Measurements from ENCODE around the gene MT1F.

The MT1F gene

GRCh38 chr16:56682703-56683397 is 25.1 kb downstream of the MT1F start:
- H3K27ac ChIP-seq: no peak overlapping the region
- H3K36me3 ChIP-seq: no peaks in the 10 kb centered on the region
- H3K9me3 ChIP-seq: no peaks in the 10 kb centered on the region
- H3K4me3 ChIP-seq (ENCODE audit: low read depth in 1 of 2, low read length in 1 of 2): peak overlapping the region; percentile 56 to 63
- peaks cover 19 to 34% of the 10 kb centered on the region in 2 experiments for H3K4me1 ChIP-seq (ENCODE audit: control insufficient read depth in 1 of 2, insufficient read depth in 1 of 2, low read depth in 1 of 2, low read length in 1 of 2)
- TF ChIP-seq CTCF (IDR thresholded peaks at IDR 0.05): no peak
- H3K27me3 ChIP-seq: peaks cover 38% of the 10 kb centered on the region

- H3K27me3 ChIP-seq: peaks cover 33% of the 10 kb centered on the region
- no peak overlapping the region for H3K27ac ChIP-seq
- TF ChIP-seq CTCF (IDR thresholded peaks at IDR 0.05): no peak
Measured at GRCh38 chr16:56683424-56684172, 25.8 kb downstream of the MT1F start.

GRCh38 chr16:56684256-56684925 is 26.6 kb downstream of the MT1F start:
- Histone ChIP-seq H3K27me3 (peaks cover 31% of the 10 kb centered on the region), H3K36me3 (no peaks in the 10 kb centered on the region), H3K9me3 (no peaks in the 10 kb centered on the region), H3K4me1 (ENCODE audit: control insufficient read depth in 1 of 2, insufficient read depth in 1 of 2, low read depth in 1 of 2, low read length in 1 of 2) (peaks cover 19 to 29% of the 10 kb centered on the region in 2 experiments), H3K27ac (no peak overlapping the region), H3K4me3 (ENCODE audit: low read depth in 1 of 2, low read length in 1 of 2) (no peak overlapping the region)
- TF ChIP-seq CTCF (IDR thresholded peaks at IDR 0.05): no peak

More at GRCh38 chr16:56683424-56684172, 25.8 kb downstream of the MT1F start:
- Histone ChIP-seq H3K4me3 (ENCODE audit: low read depth in 1 of 2, low read length in 1 of 2) (no peak overlapping the region), H3K36me3 (no peaks in the 10 kb centered on the region), H3K4me1 (ENCODE audit: control insufficient read depth in 1 of 2, insufficient read depth in 1 of 2, low read depth in 1 of 2, low read length in 1 of 2) (peaks cover 19 to 34% of the 10 kb centered on the region in 2 experiments), H3K9me3 (no peaks in the 10 kb centered on the region)

GRCh38 chr16:56684926-56685590 is 27.3 kb downstream of the MT1F start:
- no peaks in the 10 kb centered on the region for H3K9me3 ChIP-seq

More at GRCh38 chr16:56684926-56685590, 27.3 kb downstream of the MT1F start:
- no peak for TF ChIP-seq CTCF (IDR thresholded peaks at IDR 0.05)
- H3K36me3 ChIP-seq: no peaks in the 10 kb centered on the region
- H3K27ac ChIP-seq: no peak overlapping the region
- H3K4me1 ChIP-seq (ENCODE audit: control insufficient read depth in 1 of 2, insufficient read depth in 1 of 2, low read depth in 1 of 2, low read length in 1 of 2): peaks cover 15 to 22% of the 10 kb centered on the region in 2 experiments
- H3K4me3 ChIP-seq (ENCODE audit: low read depth in 1 of 2, low read length in 1 of 2): no peak overlapping the region
- H3K27me3 ChIP-seq: peaks cover 31% of the 10 kb centered on the region

All from neutrophil (primary cell).